Measurements from ENCODE around the gene MED12L. TPM values are rescaled to one million over a fixed set of nuclear protein-coding genes. Genes with fewer than 3 reads are reported as not detected.

Gene MED12L
- total and polyA plus RNA-seq, 9 of the 15 experiments (the other 6 are each of a cell fraction or from before 2014, with no cell fraction given): not detected

- ChIA-PET CTCF (ENCODE audit: low intra/inter-chr PET ratio) (no interaction called here), POLR2A (interaction anchor here (1.0 to 3.5 kb wide), 2 partner anchors 9 to 10 kb away, joined by 4 to 18 read pairs; no protein-coding TSS in a partner anchor)
- no peaks in the 10 kb centered on the region for H3K9me3 ChIP-seq (replicated peaks; ENCODE audit: control insufficient read depth, insufficient read depth, low read depth, low read length)
- H3K4me2 ChIP-seq (ENCODE audit: insufficient read depth, low read length): no peak overlapping the region
- no peak overlapping the region for H2AFZ ChIP-seq (ENCODE audit: low read depth, low read length)
- no TSS peak for BruUV-seq (replicated peaks)
- no peaks in the 10 kb centered on the region for H4K20me1 ChIP-seq (replicated peaks; ENCODE audit: control insufficient read depth, insufficient read depth, low read length)
- no peak overlapping the region for H3K4me3 ChIP-seq
- H3K27me3 ChIP-seq (ENCODE audit: control insufficient read depth in 2 of 2, insufficient read depth in 2 of 2, low read length in 2 of 2): peaks cover under 1 to 15% of the 10 kb centered on the region in 2 experiments; a peak in 3 of 5 replicates
- in situ Hi-C loops (cut with MboI): no loop called here
- ATAC-seq: no peak
- peak; percentile 61 for TF ChIP-seq MAFF (IDR thresholded peaks at IDR 0.05; ENCODE audit: low read length)
- no peak for TF ChIP-seq MTF1 (CRISPR knock-in tag; IDR thresholded peaks at IDR 0.05; ENCODE audit: borderline replicate concordance)
- no peak for TF ChIP-seq HNRNPUL1 (IDR thresholded peaks at IDR 0.05; ENCODE audit: low read length)
- no peak for TF ChIP-seq CREB5 (CRISPR knock-in tag; IDR thresholded peaks at IDR 0.05)
- no peak for TF ChIP-seq PCBP2 (IDR thresholded peaks at IDR 0.05; ENCODE audit: low read depth, low read length, poor library complexity, severe bottlenecking)
- peak; percentile 74 for TF ChIP-seq ZNF316 (IDR thresholded peaks at IDR 0.05)
- no peak for TF ChIP-seq ZNF583 (CRISPR knock-in tag; IDR thresholded peaks at IDR 0.05)
- TF ChIP-seq ZNF639 (CRISPR knock-in tag; conservative IDR thresholded peaks at IDR 0.05 in 1 of 2, IDR thresholded peaks at IDR 0.05 in 1 of 2): no peak
- TF ChIP-seq HMBOX1 (IDR thresholded peaks at IDR 0.05): no peak
- TF ChIP-seq TRIM25 (IDR thresholded peaks at IDR 0.05; ENCODE audit: borderline replicate concordance): no peak
- TF ChIP-seq EWSR1 (IDR thresholded peaks at IDR 0.05; ENCODE audit: borderline replicate concordance, low read depth, partially characterized antibody): no peak
- no peak for TF ChIP-seq ZNF785 (CRISPR knock-in tag; IDR thresholded peaks at IDR 0.05)
- peak; percentile 51; the same call in 1 of the 2 replicates for TF ChIP-seq MAFK (IDR thresholded peaks at IDR 0.05; ENCODE audit: low read length)
- peak; percentile 53 for TF ChIP-seq MAFG (tag; conservative IDR thresholded peaks at IDR 0.05)
- TF ChIP-seq C11orf30 (IDR thresholded peaks at IDR 0.05; ENCODE audit: low read depth): peak; percentile 53; the same call in 1 of the 2 replicates
- no peak overlapping the region for H3K27ac ChIP-seq (ENCODE audit: extremely low read depth, low read depth, low read length)
- no peak overlapping the region for H3K9ac ChIP-seq (ENCODE audit: insufficient read depth in 1 of 2, low read depth in 2 of 2, low read length in 2 of 2)
- WGBS (ENCODE audit: insufficient coverage, low coverage, missing lambda C conversion rate): 0% methylated on average over 2 of the region's 2 CpGs
- FAIRE-seq: no peak
- no peaks in the 10 kb centered on the region for H3K4me1 ChIP-seq (replicated peaks in 1 of 2; ENCODE audit: control insufficient read depth in 2 of 2, insufficient read depth in 2 of 2, low read length in 2 of 2)
- H3K79me2 ChIP-seq (ENCODE audit: control insufficient read depth, insufficient read depth, low read length): no peaks in the 10 kb centered on the region
- H3K36me3 ChIP-seq (ENCODE audit: control insufficient read depth, insufficient read depth, low read length): no peaks in the 10 kb centered on the region
- no peak for DNase-seq (ENCODE audit: extremely low read depth in 1 of 4, low spot score in 3 of 4)
- no peaks in the 10 kb centered on the region for H3K9me1 ChIP-seq (ENCODE audit: control insufficient read depth, insufficient read depth, low read length)
- intact Hi-C loops (cut with micrococcal nuclease): no loop called here
Measured at GRCh38 chr3:151093148-151093547, 7.7 kb downstream of the MED12L start.

Data from K562 (cell line).